Measurements from ENCODE around the gene DNM2. TPM values are rescaled to one million over a fixed set of nuclear protein-coding genes. Genes with fewer than 3 reads are reported as not detected.

Gene DNM2
- total RNA-seq, 1 experiment from 2014 or later = 131 TPM

GRCh38 chr19:10749435-10750384, 31.8 kb downstream of the DNM2 start (continued):
- TF ChIP-seq, protein P1, sequence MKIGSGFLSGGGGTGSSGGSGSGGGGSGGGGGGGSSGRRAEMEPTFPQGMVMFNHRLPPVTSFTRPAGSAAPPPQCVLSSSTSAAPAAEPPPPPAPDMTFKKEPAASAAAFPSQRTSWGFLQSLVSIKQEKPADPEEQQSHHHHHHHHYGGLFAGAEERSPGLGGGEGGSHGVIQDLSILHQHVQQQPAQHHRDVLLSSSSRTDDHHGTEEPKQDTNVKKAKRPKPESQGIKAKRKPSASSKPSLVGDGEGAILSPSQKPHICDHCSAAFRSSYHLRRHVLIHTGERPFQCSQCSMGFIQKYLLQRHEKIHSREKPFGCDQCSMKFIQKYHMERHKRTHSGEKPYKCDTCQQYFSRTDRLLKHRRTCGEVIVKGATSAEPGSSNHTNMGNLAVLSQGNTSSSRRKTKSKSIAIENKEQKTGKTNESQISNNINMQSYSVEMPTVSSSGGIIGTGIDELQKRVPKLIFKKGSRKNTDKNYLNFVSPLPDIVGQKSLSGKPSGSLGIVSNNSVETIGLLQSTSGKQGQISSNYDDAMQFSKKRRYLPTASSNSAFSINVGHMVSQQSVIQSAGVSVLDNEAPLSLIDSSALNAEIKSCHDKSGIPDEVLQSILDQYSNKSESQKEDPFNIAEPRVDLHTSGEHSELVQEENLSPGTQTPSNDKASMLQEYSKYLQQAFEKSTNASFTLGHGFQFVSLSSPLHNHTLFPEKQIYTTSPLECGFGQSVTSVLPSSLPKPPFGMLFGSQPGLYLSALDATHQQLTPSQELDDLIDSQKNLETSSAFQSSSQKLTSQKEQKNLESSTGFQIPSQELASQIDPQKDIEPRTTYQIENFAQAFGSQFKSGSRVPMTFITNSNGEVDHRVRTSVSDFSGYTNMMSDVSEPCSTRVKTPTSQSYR (CRISPR knock-in tag; IDR thresholded peaks at IDR 0.05) = no peak

DNA sequence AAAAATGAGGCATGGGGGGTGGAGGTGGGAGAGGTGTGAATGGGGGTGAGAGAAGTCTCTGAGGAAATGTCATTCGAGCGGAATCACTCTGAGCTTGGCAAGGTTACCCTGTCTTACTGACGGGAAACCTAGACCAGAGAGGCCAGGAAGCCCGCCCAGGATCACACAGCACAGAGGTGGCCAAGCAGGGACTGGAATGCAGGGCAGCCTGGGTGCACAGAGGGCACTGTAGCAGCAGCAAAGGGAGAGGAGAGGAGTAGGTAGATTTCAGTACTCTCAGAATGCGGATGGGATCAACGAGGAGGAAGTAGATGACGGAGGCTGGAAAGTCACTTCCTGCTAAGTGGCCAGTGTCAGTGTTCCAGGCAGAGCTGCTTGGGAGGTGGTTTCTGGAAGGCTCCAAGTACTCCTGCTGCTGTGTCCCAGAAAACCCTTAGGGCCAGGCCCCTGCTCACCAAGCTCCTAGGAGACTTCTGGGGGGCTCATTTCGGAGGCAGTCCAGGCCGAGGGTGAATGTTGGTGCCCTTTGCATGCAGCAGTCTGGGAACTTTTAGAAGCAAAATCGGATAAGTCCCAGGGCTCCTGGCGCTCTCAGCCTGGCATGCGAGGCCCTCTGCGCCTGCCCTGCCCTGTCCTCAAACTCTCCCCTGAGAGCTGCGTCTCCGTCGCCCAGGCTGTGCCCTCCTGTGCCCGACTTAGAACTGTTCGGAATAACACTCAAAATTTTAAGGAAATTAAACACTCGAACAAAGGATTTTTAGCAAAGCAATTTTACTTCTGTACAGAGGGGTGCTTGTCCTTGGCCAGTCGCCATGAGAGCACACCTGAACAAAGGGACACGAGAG, 33.5 kb downstream of the DNM2 start:
- Mint-ChIP-seq H3K9me3 (no peaks in the 10 kb centered on the region), H3K4me1 (peaks cover 31% of the 10 kb centered on the region), H3K27me3 (ENCODE audit: low read depth) (no peaks in the 10 kb centered on the region), H3K4me3 (no peak overlapping the region), H3K27ac (peak overlapping the region; percentile 84), H3K36me3 (peaks cover 5% of the 10 kb centered on the region; the same call in 1 of the 2 replicates)
- ATAC-seq (peak; percentile 38), DNase-seq (ENCODE audit: low spot score) (no peak)
- TF ChIP-seq GTF2I (CRISPR knock-in tag; conservative IDR thresholded peaks at IDR 0.05) = peak; percentile 58; the same call in 1 of the 2 replicates
- TF ChIP-seq MYBL2 (CRISPR knock-in tag; IDR thresholded peaks at IDR 0.05) = no peak
- TF ChIP-seq TEAD1 (CRISPR knock-in tag; IDR thresholded peaks at IDR 0.05) = no peak
- no peak for TF ChIP-seq SMAD4 (CRISPR knock-in tag; IDR thresholded peaks at IDR 0.05)
- no peak for TF ChIP-seq EMX1 (CRISPR knock-in tag; IDR thresholded peaks at IDR 0.05)
- no peak for TF ChIP-seq ETV6 (CRISPR knock-in tag; IDR thresholded peaks at IDR 0.05)
- TF ChIP-seq JAZF1 (CRISPR knock-in tag; IDR thresholded peaks at IDR 0.05) = no peak
- no peak for TF ChIP-seq SMAD3 (CRISPR knock-in tag; IDR thresholded peaks at IDR 0.05; ENCODE audit: borderline replicate concordance)
- CTCF ChIA-PET = interaction anchor here (0.6 to 3.2 kb wide), 7 partner anchors 9 to 113 kb away, joined by 3 to 9 read pairs (median 4); partner anchors contain the start of gene DNM2
- POLR2A ChIA-PET = interaction anchor here (0.8 kb wide), 1 partner anchor 33 kb away, joined by 3 read pairs; no protein-coding TSS in a partner anchor

GRCh38 chr19:10752237-10752912, 34.5 kb downstream of the DNM2 start:
- TF ChIP-seq ZMAT4 (CRISPR knock-in tag; IDR thresholded peaks at IDR 0.05) (no peak), ATF3 (CRISPR knock-in tag; conservative IDR thresholded peaks at IDR 0.05) (no peak), MAX (CRISPR knock-in tag; IDR thresholded peaks at IDR 0.05) (no peak), NFATC4 (CRISPR knock-in tag; IDR thresholded peaks at IDR 0.05) (no peak), PREB (CRISPR knock-in tag; IDR thresholded peaks at IDR 0.05; ENCODE audit: borderline replicate concordance) (no peak), CREM (CRISPR knock-in tag; IDR thresholded peaks at IDR 0.05) (no peak), TP53 (CRISPR knock-in tag; IDR thresholded peaks at IDR 0.05) (no peak), EMX1 (CRISPR knock-in tag; IDR thresholded peaks at IDR 0.05) (no peak)
- TF ChIP-seq, protein P1 (CRISPR knock-in tag; IDR thresholded peaks at IDR 0.05) = no peak
- CTCF ChIA-PET = interaction anchor here (1.3 to 3.2 kb wide), 4 partner anchors 35 to 112 kb away, joined by 4 to 9 read pairs (median 7); partner anchors contain the start of gene DNM2
- Mint-ChIP-seq H3K27me3 (ENCODE audit: low read depth) (no peaks in the 10 kb centered on the region), H3K27ac (peak overlapping the region; percentile 84), H3K4me3 (no peak overlapping the region), H3K9me3 (no peaks in the 10 kb centered on the region), H3K4me1 (peaks cover 37% of the 10 kb centered on the region), H3K36me3 (peaks cover 5% of the 10 kb centered on the region; the same call in 1 of the 2 replicates)
- POLR2A ChIA-PET = interaction anchor here (0.8 kb wide), 1 partner anchor 34 kb away, joined by 3 read pairs; no protein-coding TSS in a partner anchor
- DNase-seq (ENCODE audit: low spot score) (no peak), ATAC-seq (no peak)

Data from WTC11 (cell line).